GM21447 (cell line): Measurements from ENCODE around the gene NPRL2.

Source experiments
- ATAC-seq: cut with Tn5 transposase; IDR thresholded peaks from one replicate; pipeline ENCODE4 v1.9.1; 2021; ENCODE audit not compliant: unreplicated experiment

Gene NPRL2

DNA sequence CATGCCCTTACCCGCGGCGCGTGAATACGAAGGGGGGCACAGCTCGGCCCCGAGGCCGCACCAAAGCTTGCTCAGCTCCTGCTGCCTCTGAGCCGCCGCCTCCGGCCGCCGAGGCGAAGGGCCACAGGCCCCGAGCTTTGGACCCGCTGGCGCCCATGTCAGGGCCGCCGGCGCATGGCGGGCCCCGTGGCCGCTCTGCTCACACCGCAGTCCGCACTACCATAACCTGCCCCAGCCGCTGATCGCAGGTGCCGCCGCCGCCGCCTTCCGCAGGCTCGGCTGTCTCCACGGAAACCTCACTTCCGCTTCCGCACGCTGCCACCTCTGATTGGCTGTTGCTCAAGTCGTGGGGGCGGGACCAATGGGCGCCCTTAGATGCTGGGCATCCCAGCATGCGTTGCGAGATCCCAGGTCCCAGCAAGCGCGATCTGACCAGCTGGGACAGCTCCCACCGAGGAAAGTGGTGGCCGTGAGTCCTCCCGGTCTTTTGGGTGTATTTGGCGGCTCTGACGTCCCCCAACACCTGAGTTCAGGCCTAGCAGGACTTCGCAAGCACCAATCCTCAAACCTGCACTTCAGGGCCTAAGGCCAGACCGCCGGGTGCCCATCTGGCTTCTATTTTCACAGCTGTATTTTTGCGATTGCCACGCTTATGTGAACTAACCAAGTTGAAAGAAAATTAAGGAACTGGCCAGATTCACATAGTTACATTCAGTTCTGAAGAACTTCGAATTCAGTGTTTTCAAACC lies 22.5 kb downstream of the NPRL2 start, which contains the start of gene TUSC2:
Gene TUSC2 (minus strand): TSS at position 281 of the 749 bp plus-strand sequence. CDS start 124 bp downstream, at position 157.
- peak; percentile 85 for ATAC-seq

DNA sequence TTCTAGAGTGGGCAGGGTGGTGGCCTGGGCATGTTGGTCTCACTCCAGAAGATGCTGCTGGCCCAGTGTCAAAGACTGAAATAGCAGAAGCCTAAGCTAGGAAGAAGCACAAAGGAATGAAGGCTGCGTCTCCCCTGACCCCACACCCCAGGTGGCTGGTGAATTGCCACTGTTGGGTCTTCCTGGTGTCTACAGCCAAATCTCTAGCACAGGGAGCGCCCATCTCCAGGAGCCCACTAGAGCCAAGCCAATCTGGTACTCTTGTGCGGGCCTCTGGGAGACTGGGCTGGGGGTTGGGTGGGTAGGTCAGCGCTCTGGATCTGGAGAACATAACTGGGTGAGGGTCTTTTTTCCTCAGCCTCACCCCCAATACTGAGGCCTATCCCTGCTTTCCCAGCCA lies 23.4 kb downstream of the NPRL2 start:
- no peak for ATAC-seq

DNA sequence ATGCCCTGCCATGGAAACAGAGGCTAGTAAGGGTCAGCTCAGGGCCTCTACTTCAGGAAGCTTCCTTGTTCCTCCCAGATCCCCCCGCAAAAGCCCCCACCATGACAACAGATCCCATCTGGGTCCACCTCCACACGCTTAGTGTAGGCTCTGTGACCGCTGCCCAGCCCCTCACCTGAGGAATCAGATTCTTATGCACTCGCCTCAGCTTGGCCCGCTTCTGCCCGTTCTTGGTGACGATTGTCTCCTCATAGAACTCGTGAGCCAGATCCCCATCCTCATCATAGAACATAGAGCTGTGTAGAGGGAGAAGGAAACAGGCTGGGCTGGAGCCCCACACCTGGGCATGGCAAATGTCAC lies 24.4 kb downstream of the NPRL2 start:
- ATAC-seq, result no peak

DNA sequence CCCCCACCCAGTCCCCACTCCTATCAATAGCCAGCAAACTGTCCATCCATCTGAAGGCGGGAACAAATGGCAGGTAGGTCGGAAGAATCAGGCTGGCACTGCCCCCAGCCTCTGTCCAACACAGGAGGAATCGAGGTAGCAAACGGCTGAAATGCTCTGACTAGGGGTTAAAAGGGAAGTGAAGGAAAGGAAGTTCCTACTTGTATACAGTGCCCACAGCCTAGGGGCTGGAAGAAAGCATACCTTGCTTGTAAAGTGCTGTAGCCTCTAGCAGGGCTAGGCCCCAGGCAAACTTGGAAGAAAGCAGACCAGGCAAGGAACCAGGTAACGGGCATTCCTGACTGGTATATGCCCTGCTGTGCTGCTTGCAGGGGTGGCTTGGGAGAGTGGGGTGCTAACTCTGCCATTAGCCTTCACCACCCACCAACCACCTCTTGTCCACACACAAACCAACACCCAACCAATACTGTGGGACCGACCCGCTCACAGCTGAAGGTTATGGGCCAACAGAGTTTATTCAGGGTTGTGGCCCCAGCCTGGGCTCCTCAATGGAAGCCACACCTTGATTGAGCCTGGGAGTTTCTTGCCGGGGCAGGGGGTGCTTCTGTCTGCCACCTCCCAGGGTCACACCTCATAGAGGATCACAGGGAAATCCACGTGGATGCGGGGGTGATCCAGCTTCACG lies 24.9 kb downstream of the NPRL2 start:
- no peak for ATAC-seq

DNA sequence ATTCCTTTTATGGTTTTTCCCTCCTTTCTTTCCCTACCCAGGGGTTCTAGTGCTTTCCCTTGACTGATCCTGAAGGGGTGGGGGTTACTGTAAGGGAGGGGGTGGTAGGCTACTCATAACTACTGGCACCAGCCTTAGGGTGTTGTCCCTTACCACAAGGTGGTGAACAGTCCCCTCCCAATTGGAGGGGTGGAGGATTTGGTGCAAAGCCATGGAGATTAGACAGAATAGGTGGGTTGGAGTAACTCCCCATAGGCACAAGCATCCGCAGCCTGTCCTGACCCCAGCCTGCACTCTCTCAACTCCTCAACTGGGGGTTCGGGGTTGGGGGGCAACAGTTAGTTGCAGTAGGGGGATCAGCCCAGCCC lies 25.5 kb downstream of the NPRL2 start:
- no peak for ATAC-seq

DNA sequence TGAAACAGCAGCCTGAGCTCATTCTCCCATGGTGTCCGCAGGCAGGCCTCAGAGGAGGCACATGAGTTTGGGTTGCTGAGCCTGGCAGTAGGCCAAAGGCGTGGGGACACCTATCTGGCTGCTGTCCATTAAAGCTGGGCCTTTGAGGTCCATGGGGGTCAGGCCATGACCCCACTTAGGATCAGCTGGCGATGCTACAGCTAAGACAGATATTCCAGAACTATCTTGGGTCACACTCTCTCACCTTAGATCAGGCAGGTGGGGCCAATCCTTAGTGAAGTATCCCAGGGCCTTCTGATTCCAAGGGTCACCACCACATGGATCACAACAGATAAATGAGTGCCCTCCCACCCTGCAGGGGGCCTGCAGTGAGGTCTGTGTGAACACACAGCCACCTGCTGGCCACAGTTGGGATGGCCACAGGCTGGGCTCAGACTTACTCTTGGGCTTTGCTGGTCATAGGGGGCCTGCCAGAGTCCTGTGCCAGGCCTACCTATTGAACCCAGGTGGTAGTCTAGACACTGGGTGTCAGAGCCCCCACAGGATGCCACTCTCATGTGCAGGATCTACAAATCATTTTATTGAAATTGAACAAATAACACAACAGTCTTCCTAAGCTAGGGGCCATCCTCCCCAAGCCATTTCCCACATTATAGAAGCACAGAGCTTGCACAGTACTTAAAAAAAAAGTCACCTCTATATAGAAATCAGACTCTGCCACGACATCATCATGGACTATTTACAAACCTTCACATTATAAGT lies 26.0 kb downstream of the NPRL2 start:
- no peak for ATAC-seq

DNA sequence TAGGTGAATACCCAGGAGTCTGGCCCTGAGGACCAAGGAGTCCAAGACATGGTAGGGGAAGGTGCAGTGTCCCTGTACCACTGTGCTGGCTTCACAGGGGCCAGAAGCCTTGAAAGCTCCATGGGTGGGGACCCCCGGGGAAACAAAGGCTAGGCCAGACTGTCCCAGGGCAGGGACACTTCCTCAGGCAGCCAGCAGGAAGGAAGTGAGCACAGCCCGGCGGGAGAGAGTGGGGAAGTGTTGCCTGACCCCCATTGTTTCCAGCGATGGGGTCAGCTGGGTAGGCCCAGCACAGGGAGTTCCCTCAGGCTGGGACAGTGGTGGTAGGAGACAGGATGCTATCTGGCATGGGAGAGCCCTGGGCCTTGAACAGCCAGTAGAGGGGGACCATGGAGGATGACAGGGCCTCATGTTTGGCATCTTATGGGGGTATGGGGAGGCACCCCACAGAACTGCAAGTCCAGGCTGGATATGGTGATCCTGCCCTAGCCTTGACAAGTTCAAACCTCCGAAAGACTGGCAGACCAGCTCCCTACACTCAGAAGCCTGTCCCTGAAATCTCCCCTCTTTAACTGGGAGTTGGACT lies 26.9 kb downstream of the NPRL2 start:
- no peak for ATAC-seq

DNA sequence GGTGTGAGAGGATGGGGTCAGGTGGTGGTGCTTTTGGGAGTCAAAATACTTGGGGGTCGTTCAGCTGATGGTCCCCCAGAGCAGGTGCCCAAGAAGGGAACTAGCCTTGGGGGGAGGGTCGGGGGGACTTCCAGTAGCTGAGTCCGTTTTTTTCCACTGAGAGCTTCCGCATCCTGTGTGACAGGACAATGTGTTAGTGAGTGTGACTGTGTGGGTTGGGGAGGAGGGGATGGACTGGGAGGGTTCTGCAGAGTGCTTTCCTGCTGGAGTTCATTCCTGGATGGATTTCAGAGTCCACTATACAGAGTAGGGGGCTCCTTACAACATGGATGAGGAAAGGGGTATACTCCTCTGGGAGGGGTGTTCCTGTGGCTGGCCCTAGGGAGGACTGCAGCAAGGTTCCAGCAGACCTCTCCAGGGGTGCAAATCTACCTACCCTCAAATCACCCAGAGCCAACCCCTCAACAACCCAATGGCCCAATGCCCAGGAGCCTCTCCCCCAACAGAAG lies 27.4 kb downstream of the NPRL2 start:
- no peak for ATAC-seq

DNA sequence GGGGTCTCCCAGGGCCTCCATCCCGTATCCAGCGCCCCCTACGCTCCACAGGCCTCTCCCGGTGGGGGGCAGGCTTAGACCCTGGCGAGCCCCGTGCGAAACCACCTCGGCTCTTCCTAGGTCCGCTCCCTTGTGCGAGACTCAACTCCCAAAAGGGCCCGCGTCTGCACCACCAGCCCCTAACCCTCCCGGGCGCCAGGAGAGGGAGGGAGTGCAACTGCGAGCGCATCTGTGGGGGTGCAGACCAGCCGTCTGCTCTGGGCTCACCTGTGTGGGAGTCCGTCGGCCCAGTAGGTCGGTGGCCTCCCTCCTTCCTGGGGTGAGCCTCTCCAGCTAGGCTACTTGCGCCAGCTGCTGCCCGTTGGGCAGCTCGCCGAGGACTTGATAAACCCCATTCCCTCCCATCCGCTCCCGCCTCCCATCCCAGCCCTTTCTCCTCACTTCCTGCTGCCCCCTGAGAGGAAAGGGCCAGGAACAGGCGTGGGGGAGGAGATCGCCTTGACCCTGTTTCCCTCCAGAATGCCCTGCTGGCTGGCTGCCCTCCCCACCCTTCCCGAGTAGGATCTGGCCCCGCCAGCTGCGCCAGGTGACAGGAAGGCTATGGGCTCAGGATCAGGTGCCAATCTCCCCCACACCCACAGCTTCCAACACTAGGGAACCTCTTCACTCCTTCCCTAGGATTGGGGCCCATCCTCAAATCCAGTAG lies 28.0 kb downstream of the NPRL2 start, which contains the start of gene HYAL2:
Gene HYAL2 (minus strand): TSS at position 360 of the 706 bp plus-strand sequence. CDS start 2,256 bp downstream, outside the sequence.
- no peak for ATAC-seq

DNA sequence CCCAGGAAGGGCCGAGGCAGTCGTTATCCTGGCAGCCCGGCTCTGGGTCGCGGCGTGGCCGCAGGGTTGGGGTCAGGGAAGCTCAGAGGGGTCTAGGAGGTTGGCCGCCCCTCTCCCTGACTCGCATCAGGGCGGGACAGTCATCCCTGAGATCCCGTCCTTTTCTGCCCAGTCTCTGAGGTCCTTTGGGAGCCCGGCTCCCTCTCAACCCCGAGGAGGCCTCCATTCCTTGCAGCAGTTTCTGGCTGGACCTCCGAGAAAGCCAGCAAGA lies 28.5 kb downstream of the NPRL2 start:
- no peak for ATAC-seq

DNA sequence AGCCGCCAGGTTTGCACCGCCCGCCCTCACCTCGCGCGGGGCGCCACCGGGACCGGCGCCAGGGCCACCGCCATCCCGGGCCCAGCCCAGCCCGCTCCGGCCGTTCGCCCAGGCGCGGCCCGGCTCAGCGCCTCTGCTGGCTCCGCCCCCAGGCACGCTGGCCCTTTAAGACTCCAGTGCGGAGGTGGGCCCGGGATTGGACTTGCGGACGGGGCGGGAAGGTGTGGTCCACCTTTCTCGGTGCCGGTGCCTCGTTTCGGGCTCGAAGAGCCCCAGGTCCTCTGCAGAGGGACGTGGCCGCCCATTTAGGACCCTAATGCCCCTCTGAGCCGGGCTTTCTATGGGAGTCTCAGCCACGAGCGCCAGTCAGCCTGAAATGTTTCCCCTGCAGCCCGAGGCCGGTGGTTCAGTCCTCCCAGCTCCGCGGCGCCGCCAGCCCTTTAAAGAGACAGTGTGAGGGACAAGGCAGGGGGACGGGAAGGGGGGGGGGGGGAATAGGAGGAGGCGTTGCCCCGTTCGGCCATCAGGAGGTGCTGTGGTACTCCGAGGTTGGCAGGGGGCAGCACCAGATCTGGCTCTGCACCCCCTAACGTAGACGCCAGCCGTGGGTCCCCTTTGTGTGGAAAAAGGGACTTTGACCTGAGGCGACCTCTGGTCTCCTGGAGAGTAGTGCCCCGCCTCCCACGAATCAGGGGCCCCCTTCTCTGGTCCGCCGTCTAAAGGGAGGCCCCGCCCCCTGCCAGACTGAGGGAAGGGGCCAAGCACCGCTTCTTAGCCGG lies 29.1 kb downstream of the NPRL2 start:
- peak; percentile 81 for ATAC-seq

DNA sequence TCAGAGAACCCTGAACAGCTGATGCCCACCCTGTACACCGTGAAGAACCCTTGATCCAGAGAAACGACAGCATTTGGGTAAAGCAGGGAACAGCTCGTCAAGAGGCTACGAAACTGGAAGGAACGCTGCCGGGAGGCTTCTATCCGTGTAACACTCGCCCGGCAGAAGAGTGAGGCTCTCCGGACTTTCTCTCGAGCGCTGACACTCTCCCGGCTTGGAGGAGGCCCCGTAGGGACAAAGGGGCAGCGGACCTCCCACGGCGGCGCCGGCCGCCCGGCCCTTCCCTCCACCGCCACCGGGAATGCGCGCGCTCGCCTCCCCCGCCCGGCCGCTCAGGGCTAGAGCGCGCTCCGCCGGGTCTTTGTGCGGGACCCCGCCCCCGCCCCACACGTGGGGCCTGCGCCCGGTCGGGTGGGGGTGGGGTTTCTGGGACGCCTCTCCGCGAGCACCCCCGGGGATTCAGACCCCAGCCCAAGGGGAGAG lies 29.7 kb downstream of the NPRL2 start:
- ATAC-seq, result peak; percentile 55

DNA sequence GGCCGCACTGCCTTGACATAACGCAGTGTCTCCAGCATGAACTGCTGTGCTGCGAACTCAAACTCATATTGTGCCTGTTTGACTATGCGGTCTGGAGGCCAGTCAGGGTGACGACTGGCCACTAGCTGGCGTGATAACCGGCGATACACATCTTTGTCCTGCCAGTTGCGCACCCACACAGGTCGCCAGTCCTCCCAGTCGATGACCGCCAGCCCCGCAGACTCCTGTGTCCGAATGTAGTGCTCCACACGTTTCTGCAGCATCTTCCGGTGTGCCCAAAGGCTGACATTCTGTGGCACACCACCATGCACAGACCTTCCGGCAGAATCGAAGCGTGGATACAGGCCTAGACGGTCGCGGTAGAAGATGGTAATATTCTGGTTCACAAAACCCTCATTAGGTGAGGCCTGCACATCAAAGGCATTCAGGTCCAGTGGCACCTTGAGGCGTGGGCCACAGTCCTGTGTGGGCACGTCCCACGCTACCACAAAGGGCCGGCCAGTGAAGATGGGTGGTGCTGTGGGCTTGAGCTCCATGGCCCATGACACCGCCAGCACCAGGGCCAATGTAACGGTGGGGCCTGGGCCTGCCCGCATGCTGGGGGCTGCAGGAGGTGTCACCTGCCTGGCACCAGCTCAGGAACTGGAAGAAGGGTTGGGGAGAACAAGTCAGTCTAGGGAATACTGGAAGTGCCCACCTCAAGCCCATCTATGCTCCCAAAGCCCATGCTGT lies 30.5 kb downstream of the NPRL2 start:
- no peak for ATAC-seq

DNA sequence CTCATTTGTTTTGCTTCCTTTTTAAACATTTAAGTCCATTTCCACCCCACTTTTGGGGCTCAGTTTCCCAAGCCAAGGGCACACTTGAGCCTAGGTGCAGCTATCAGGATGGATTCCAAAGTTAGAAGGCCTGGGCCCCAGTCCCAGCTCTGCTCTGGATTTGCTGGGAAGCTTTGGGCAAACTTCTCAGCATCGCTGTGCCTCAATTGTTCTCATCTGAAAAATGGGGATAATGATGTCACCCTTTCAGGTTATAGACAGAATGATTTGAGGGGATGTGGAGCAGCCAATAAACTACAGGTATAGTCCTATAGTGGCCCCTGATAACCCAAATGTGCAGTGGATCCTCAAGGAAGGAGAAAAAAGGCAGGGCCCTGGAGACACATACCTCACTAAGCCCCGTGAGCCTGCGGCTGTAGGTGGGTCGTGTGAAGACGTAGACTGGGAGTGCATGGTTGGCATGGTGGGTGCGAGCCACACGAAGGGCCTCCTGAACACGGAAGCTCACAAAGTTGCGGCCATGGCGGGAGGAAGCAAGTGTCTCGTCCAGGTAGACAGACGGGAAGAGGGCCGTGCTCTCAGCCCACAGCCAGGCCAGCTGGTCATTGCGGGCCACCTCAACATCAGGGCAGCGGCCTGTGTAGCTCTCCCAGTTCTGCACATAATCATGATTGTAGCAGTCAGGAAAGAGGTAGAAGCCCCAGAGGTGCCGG lies 31.2 kb downstream of the NPRL2 start:
- no peak for ATAC-seq

DNA sequence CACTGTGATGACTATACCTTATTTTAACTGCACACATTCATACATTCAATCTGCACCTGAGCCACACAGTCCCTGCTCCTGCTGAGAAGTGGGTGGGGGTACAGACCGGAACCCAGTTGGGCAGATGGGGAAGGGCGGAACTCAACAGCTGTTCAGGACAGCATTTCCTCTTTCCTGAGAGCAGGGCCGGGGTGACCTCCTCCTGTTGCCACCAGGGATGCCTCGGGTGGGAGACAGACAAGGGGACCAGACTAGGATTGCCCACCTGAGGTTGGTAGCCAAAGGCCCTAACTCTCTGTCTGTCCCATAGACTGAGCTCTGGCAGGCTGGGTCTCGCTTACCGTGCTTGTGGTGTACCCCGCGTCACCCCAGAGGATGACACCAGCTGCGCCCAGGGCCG lies 32.0 kb downstream of the NPRL2 start:
- ATAC-seq, result no peak

DNA sequence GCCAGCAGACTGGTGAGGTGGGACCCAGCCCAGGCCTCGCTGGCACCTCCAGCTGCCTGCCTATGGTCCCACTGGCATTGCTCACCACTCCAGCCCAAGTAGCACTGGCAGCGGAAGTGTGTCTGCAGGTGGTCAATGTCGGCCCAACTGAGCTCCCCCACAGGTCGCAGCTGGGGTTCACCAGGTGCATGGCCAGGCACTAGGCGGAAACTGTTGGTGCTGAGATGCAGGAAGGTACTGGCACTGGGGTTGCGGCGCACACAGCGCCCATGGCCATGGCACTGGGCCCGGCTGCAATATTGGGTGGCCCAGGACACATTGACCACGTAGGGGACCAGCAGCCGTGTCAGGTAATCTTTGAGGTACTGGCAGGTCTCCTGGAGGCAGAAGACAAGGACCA lies 32.4 kb downstream of the NPRL2 start:
- ATAC-seq, result no peak

DNA sequence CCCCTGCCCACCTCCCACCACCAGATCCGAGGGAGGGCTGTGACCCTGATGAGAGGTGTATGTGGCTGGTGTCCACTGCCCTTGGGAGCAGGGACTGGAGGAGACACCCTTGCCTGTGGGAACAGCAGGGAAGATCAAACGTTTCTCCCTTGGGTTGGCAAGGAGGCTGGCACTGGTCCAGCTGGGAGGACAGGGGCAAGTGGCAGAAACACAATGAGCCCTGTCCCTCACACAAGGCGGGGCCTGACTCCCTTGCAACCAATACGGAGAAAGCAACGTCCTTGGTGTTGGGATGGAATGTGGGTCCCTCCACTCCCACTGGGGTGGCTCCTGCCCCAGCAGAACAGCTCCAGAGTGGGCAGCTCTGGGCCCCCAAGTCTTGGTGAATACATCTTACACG lies 33.3 kb downstream of the NPRL2 start:
- ATAC-seq, result no peak

DNA sequence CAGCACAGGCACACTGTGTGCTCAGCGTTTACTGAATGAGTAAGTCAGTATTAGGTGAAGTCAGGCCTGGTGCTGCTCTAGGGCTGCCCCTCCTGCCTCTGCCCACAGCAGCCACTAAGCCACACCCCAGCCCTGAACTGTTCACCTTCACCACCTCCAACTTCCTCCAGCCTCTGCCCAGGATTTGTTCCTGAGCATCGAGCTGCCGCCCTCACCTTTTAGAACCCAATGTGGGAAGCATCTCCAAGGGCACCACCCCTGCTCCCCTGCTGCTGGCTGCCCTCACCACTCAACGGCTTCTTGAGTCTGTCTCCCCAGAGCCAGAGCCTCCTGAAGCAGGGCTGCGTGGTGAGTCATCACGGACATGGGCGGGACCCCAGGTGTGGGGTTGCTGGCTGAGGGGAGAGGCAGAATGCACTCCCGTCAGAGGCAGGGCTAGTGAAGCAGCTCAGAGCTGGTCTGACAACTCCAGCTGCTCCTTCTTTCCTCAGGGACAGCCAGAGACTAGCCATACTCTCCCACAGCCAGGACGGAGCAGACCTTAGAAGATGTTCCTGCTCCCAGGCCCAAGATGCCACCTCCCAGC lies 33.8 kb downstream of the NPRL2 start:
- no peak for ATAC-seq
